Stimulated activated CD4-positive, alpha-beta T cell treated with anti-CD3 and anti-CD28 coated beads, Interleukin-15, amount 100 ng/mL, for 24 hours (primary cell): ENCODE results near the gene SFT2D3.

Experiments used
- DNase-seq: peaks from one replicate; pipeline ENCODE4 v3.0.0-alpha.2; 2020

SFT2D3 gene

GRCh38 chr2:127701193-127701650 is at the start of gene SFT2D3:
Gene SFT2D3, plus strand, starts transcription at chr2:127701497. Its CDS starts 32 bp downstream, at chr2:127701529.
- DNase-seq: peak; percentile 94

GRCh38 chr2:127651971-127652550 is 49.2 kb upstream of the SFT2D3 start:
- no peak for DNase-seq

GRCh38 chr2:127652786-127653357 is 48.4 kb upstream of the SFT2D3 start:
- no peak for DNase-seq

GRCh38 chr2:127653421-127654083 is 47.7 kb upstream of the SFT2D3 start:
- DNase-seq: no peak

- no peak for DNase-seq
Measured at GRCh38 chr2:127654084-127654837, 47.0 kb upstream of the SFT2D3 start.

GRCh38 chr2:127654838-127655175 is 46.5 kb upstream of the SFT2D3 start:
- DNase-seq: no peak

GRCh38 chr2:127655209-127656073 is 45.9 kb upstream of the SFT2D3 start:
- no peak for DNase-seq

- DNase-seq: no peak
Measured at GRCh38 chr2:127656569-127657231, 44.6 kb upstream of the SFT2D3 start.

- no peak for DNase-seq
Measured at GRCh38 chr2:127657232-127657595, 44.1 kb upstream of the SFT2D3 start.

- no peak for DNase-seq
Measured at GRCh38 chr2:127658146-127658545, 43.2 kb upstream of the SFT2D3 start.

- DNase-seq: no peak
Measured at GRCh38 chr2:127658641-127659407, 42.5 kb upstream of the SFT2D3 start.

GRCh38 chr2:127659408-127660290 is 41.6 kb upstream of the SFT2D3 start:
- DNase-seq: no peak

GRCh38 chr2:127660291-127660578 is 41.1 kb upstream of the SFT2D3 start:
- DNase-seq: no peak

GRCh38 chr2:127661072-127661649 is 40.1 kb upstream of the SFT2D3 start:
- DNase-seq: no peak

- DNase-seq: no peak
Measured at GRCh38 chr2:127661949-127662510, 39.3 kb upstream of the SFT2D3 start.

- no peak for DNase-seq
Measured at GRCh38 chr2:127662937-127663565, 38.2 kb upstream of the SFT2D3 start.

GRCh38 chr2:127663566-127664064 is 37.7 kb upstream of the SFT2D3 start:
- no peak for DNase-seq

GRCh38 chr2:127664065-127664894 is 37.0 kb upstream of the SFT2D3 start:
- no peak for DNase-seq
